ENCODE data around the gene BICD1. TPM values are rescaled to one million over a fixed set of nuclear protein-coding genes. Genes with fewer than 3 reads are reported as not detected.

BICD1 gene
- total and polyA plus RNA-seq, 10 donors, result 8.5 to 62.9 (median 44.2) TPM

DNA sequence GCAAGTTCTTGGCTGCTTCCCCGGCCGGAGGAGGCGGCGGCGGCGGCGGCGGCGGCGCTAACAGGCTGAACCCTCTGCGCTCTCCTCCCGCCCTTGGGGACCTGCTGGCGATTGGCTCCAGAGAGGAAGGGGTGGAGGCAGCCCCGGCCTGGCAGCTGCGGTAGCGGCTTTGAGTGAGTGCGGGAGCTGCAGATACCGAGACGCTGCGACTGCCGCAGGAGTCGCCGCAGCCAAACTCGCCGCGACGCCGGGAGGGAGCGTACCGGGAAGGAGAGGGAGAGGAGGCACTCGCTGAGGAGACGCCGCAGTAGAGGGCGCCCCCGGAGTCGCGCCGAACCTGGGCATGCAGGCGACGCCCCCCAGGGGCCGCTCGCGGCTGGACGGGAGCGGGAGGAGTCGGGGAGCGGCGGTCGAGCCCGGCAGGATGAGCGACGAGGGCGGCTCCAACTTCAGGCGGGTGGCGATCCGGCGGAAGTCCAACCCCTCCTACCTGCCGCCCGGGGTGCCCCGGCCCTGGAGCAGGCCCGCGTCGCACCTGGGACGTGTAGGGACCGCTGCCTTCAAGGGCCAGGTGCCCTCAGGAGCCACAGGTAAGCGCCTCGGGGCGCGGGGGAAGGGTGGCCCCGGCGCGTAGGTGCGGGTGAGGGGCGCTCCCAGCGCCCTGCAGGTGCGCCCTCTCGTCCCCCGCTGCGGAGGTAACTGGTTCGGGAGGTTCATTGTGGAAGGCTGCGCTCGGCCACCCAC is 292.9 kb downstream of the BICD1 start, which contains the start of gene FGD4:
Gene FGD4 (plus strand): TSS at position 189 of the 744 bp plus-strand sequence.
- no peaks in the 10 kb centered on the region for H3K9me3 ChIP-seq
- TF ChIP-seq POLR2A (IDR thresholded peaks at IDR 0.05) (no peak), CTCF (IDR thresholded peaks at IDR 0.05 in 8 of 11, conservative IDR thresholded peaks at IDR 0.05 in 3 of 11) (peak in 6 of 11 experiments; percentile 23 to 57 (median 32)), POLR2AphosphoS5 (IDR thresholded peaks at IDR 0.05) (peak; percentile 58 to 91 (median 86))
- 0 to 2% (median 1%) methylated on average over 11 to 82 of the region's 82 CpGs for WGBS, 5 donors
- peaks cover 0 to 32% (median 18%) of the 10 kb centered on the region in 6 donors for H3K4me1 ChIP-seq
- H3K4me3 ChIP-seq, result peak within 1 kb of the TSS; percentile 67 to 87 (median 73)
- intact Hi-C loops (cut with DNase I; ENCODE audit: low total_unique reads), result no loop called here
- peaks cover 0 to 56% (median 11%) of the 10 kb centered on the region in 7 donors for H3K27me3 ChIP-seq (replicated peaks in 1 of 7)
- no peaks in the 10 kb centered on the region for H3K36me3 ChIP-seq
- peak within 1 kb of the TSS in 5 of 8 donors; percentile 36 to 75 (median 69) for H3K27ac ChIP-seq
- peak; percentile 94 for DNase-seq

GRCh38 chr12:32400114-32400672 is 293.5 kb downstream of the BICD1 start:
- peak overlapping the region in 3 of 8 donors; percentile 69 to 75 (median 70) for H3K27ac ChIP-seq
- no peak for TF ChIP-seq CTCF (IDR thresholded peaks at IDR 0.05 in 8 of 11, conservative IDR thresholded peaks at IDR 0.05 in 3 of 11)
- no peak for TF ChIP-seq POLR2A (IDR thresholded peaks at IDR 0.05)
- TF ChIP-seq POLR2AphosphoS5 (IDR thresholded peaks at IDR 0.05), result no peak
- no peak for DNase-seq

GRCh38 chr12:32400866-32401265 is 294.2 kb downstream of the BICD1 start:
- Histone ChIP-seq H3K36me3 (no peaks in the 10 kb centered on the region), H3K4me1 (peaks cover 0 to 32% (median 18%) of the 10 kb centered on the region in 6 donors), H3K4me3 (no peak overlapping the region), H3K27me3 (replicated peaks in 1 of 7) (peaks cover 0 to 56% (median 11%) of the 10 kb centered on the region in 7 donors), H3K27ac (no peak overlapping the region), H3K9me3 (no peaks in the 10 kb centered on the region)
- intact Hi-C loops (cut with DNase I; ENCODE audit: low total_unique reads), result no loop called here
- 59 to 68% (median 61%) methylated on average over 2 of the region's 2 CpGs for WGBS, 5 donors
- TF ChIP-seq POLR2A (IDR thresholded peaks at IDR 0.05) (no peak), POLR2AphosphoS5 (IDR thresholded peaks at IDR 0.05) (no peak), CTCF (IDR thresholded peaks at IDR 0.05 in 8 of 11, conservative IDR thresholded peaks at IDR 0.05 in 3 of 11) (no peak)
- DNase-seq, result no peak

More at GRCh38 chr12:32400114-32400672, 293.5 kb downstream of the BICD1 start:
- H3K4me3 ChIP-seq, result peak overlapping the region; percentile 67 to 87 (median 73)
- no peaks in the 10 kb centered on the region for H3K9me3 ChIP-seq
- peaks cover 0 to 56% (median 11%) of the 10 kb centered on the region in 7 donors for H3K27me3 ChIP-seq (replicated peaks in 1 of 7)
- WGBS, 5 donors, result 31 to 35% (median 33%) methylated on average over 15 of the region's 15 CpGs
- intact Hi-C loops (cut with DNase I; ENCODE audit: low total_unique reads), result no loop called here
- peaks cover 0 to 32% (median 18%) of the 10 kb centered on the region in 6 donors for H3K4me1 ChIP-seq
- H3K36me3 ChIP-seq, result no peaks in the 10 kb centered on the region

GRCh38 chr12:32402170-32402569 is 295.5 kb downstream of the BICD1 start:
- H3K27me3 ChIP-seq (replicated peaks in 1 of 7), result peaks cover 0 to 46% (median 11%) of the 10 kb centered on the region in 7 donors
- H3K27ac ChIP-seq, result no peak overlapping the region
- no peaks in the 10 kb centered on the region for H3K36me3 ChIP-seq
- intact Hi-C loops (cut with DNase I; ENCODE audit: low total_unique reads), result no loop called here
- H3K4me3 ChIP-seq, result no peak overlapping the region
- no peak for DNase-seq
- H3K9me3 ChIP-seq, result no peaks in the 10 kb centered on the region
- WGBS, 5 donors, result 88 to 97% (median 94%) methylated on average over 10 of the region's 10 CpGs
- TF ChIP-seq POLR2AphosphoS5 (IDR thresholded peaks at IDR 0.05), result no peak
- no peak for TF ChIP-seq POLR2A (IDR thresholded peaks at IDR 0.05)
- TF ChIP-seq CTCF (IDR thresholded peaks at IDR 0.05 in 8 of 11, conservative IDR thresholded peaks at IDR 0.05 in 3 of 11), result no peak
- H3K4me1 ChIP-seq, result peaks cover 0 to 32% (median 18%) of the 10 kb centered on the region in 6 donors

Data from spleen (tissue), 11 donors.